ENCODE results near the gene CFAP54. TPM values are rescaled to one million over a fixed set of nuclear protein-coding genes. Genes with fewer than 3 reads are reported as not detected.

CFAP54 gene
- polyA plus RNA-seq, 1 donor from 2014 or later, result 1.1 TPM

DNA sequence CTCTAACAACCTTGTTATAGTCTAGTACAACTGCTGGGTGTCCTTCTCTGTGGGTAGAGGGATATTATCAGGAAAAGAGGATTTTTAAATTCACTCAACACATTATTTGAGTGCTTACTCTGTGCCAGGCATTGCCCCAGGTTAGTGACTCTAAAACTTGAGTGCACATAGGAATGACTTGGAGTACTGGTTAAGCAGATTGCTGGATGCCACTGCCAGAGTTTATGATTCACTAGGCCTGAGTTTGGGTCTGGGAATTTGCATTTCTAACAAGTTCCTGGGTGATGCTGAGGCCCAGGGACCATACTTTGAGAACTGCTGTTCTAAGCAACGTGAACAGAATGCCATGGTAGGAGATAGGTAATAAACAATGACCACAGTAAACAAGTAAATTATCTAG, 96.6 kb downstream of the CFAP54 start:
- Histone ChIP-seq H3K4me3 (ENCODE audit: low read length) (no peak overlapping the region), H3K9me2 (ENCODE audit: insufficient read depth, low read length) (no peaks in the 10 kb centered on the region), H3K27me3 (ENCODE audit: insufficient read depth, low read depth, low read length) (no peaks in the 10 kb centered on the region), H3K9ac (ENCODE audit: low read length) (no peak overlapping the region), H4K20me1 (ENCODE audit: insufficient read depth) (no peaks in the 10 kb centered on the region), H3K4me2 (ENCODE audit: low read length) (no peak overlapping the region), H3K36me3 (ENCODE audit: insufficient read depth, low read length) (no peaks in the 10 kb centered on the region), H3F3A (ENCODE audit: insufficient read depth, low read length, poor library complexity, severe bottlenecking) (no peaks in the 10 kb centered on the region), H2AFZ (ENCODE audit: low read depth, low read length) (no peak overlapping the region), H3K27ac (ENCODE audit: low read length) (no peak overlapping the region), H3K9me3 (ENCODE audit: low read length) (no peaks in the 10 kb centered on the region), H3K79me2 (replicated peaks; ENCODE audit: insufficient read depth, low read length) (no peaks in the 10 kb centered on the region)
- no peak for TF ChIP-seq SMC3 (conservative IDR thresholded peaks at IDR 0.05; ENCODE audit: poor library complexity)

DNA sequence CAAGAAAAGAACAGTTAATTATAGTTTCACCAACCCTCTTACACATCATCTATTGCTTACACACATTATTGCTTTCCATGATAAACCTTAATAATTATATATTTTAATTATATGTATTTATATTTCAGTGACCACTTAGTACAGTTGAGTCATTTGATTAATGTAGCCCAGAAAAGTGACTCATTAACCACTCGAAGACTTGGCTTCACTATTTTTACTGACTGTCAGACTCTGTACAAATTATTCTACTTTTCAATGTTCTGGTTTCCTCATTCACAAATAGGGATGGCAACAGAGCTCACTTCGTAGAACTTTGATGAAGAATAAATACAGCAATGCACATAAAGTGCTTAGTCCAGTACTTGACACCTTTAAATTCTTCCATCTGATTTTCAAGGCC, 98.3 kb downstream of the CFAP54 start:
- Histone ChIP-seq H3F3A (ENCODE audit: insufficient read depth, low read length, poor library complexity, severe bottlenecking) (no peaks in the 10 kb centered on the region), H3K4me2 (ENCODE audit: low read length) (no peak overlapping the region), H3K27ac (ENCODE audit: low read length) (no peak overlapping the region), H4K20me1 (ENCODE audit: insufficient read depth) (no peaks in the 10 kb centered on the region), H3K9ac (ENCODE audit: low read length) (no peak overlapping the region), H3K9me2 (ENCODE audit: insufficient read depth, low read length) (no peaks in the 10 kb centered on the region), H3K79me2 (replicated peaks; ENCODE audit: insufficient read depth, low read length) (no peaks in the 10 kb centered on the region), H3K36me3 (ENCODE audit: insufficient read depth, low read length) (no peaks in the 10 kb centered on the region), H3K27me3 (ENCODE audit: insufficient read depth, low read depth, low read length) (no peaks in the 10 kb centered on the region), H3K4me3 (ENCODE audit: low read length) (no peak overlapping the region), H3K9me3 (ENCODE audit: low read length) (no peaks in the 10 kb centered on the region), H2AFZ (ENCODE audit: low read depth, low read length) (no peak overlapping the region)
- TF ChIP-seq, protein P1, sequence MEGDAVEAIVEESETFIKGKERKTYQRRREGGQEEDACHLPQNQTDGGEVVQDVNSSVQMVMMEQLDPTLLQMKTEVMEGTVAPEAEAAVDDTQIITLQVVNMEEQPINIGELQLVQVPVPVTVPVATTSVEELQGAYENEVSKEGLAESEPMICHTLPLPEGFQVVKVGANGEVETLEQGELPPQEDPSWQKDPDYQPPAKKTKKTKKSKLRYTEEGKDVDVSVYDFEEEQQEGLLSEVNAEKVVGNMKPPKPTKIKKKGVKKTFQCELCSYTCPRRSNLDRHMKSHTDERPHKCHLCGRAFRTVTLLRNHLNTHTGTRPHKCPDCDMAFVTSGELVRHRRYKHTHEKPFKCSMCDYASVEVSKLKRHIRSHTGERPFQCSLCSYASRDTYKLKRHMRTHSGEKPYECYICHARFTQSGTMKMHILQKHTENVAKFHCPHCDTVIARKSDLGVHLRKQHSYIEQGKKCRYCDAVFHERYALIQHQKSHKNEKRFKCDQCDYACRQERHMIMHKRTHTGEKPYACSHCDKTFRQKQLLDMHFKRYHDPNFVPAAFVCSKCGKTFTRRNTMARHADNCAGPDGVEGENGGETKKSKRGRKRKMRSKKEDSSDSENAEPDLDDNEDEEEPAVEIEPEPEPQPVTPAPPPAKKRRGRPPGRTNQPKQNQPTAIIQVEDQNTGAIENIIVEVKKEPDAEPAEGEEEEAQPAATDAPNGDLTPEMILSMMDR (IDR thresholded peaks at IDR 0.05; ENCODE audit: poor library complexity, severe bottlenecking), result no peak
- TF ChIP-seq MXI1 (conservative IDR thresholded peaks at IDR 0.05; ENCODE audit: poor library complexity, severe bottlenecking), result no peak
- TF ChIP-seq RAD21 (conservative IDR thresholded peaks at IDR 0.05), result no peak
- TF ChIP-seq, protein P2, sequence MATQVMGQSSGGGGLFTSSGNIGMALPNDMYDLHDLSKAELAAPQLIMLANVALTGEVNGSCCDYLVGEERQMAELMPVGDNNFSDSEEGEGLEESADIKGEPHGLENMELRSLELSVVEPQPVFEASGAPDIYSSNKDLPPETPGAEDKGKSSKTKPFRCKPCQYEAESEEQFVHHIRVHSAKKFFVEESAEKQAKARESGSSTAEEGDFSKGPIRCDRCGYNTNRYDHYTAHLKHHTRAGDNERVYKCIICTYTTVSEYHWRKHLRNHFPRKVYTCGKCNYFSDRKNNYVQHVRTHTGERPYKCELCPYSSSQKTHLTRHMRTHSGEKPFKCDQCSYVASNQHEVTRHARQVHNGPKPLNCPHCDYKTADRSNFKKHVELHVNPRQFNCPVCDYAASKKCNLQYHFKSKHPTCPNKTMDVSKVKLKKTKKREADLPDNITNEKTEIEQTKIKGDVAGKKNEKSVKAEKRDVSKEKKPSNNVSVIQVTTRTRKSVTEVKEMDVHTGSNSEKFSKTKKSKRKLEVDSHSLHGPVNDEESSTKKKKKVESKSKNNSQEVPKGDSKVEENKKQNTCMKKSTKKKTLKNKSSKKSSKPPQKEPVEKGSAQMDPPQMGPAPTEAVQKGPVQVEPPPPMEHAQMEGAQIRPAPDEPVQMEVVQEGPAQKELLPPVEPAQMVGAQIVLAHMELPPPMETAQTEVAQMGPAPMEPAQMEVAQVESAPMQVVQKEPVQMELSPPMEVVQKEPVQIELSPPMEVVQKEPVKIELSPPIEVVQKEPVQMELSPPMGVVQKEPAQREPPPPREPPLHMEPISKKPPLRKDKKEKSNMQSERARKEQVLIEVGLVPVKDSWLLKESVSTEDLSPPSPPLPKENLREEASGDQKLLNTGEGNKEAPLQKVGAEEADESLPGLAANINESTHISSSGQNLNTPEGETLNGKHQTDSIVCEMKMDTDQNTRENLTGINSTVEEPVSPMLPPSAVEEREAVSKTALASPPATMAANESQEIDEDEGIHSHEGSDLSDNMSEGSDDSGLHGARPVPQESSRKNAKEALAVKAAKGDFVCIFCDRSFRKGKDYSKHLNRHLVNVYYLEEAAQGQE (IDR thresholded peaks at IDR 0.05; ENCODE audit: borderline replicate concordance), result no peak
- TF ChIP-seq EP300 (conservative IDR thresholded peaks at IDR 0.05; ENCODE audit: poor library complexity, severe bottlenecking), result no peak
- TF ChIP-seq POLR2AphosphoS5 (IDR thresholded peaks at IDR 0.05), result no peak
- TF ChIP-seq SMC3 (conservative IDR thresholded peaks at IDR 0.05; ENCODE audit: poor library complexity), result no peak
- no peak for TF ChIP-seq EZH2 (IDR thresholded peaks at IDR 0.05; ENCODE audit: borderline replicate concordance, insufficient read depth, low read length, poor library complexity, severe bottlenecking)
- no peak for TF ChIP-seq TAF1 (IDR thresholded peaks at IDR 0.05; ENCODE audit: low read depth)

DNA sequence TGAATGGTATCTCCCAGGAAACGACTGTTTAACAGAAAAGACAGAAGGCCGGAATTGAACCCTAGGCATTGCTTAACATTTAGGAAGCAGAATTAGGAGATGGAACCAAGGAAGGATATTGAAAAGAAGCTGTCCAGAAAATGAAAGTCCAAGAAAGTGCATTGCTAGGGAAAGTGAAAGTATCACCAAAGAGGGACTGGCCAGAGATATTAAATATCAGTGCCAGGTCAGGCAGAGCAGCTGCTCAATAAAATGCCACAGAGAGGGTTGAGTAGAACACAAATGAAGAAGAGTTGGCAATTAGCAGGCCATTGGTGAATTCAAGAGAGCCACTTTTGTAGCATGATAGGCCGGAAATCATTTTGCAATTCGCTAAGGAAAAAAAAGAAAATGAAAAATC, 101.6 kb downstream of the CFAP54 start:
- H3K79me2 ChIP-seq (replicated peaks; ENCODE audit: insufficient read depth, low read length), result no peaks in the 10 kb centered on the region
- no peak overlapping the region for H3K4me2 ChIP-seq (ENCODE audit: low read length)
- H4K20me1 ChIP-seq (ENCODE audit: insufficient read depth), result no peaks in the 10 kb centered on the region
- H3K9ac ChIP-seq (ENCODE audit: low read length), result no peak overlapping the region
- TF ChIP-seq RAD21 (conservative IDR thresholded peaks at IDR 0.05), result no peak
- TF ChIP-seq SMC3 (conservative IDR thresholded peaks at IDR 0.05; ENCODE audit: poor library complexity), result no peak
- no peak for TF ChIP-seq MXI1 (conservative IDR thresholded peaks at IDR 0.05; ENCODE audit: poor library complexity, severe bottlenecking)
- TF ChIP-seq TAF1 (IDR thresholded peaks at IDR 0.05; ENCODE audit: low read depth), result no peak
- TF ChIP-seq, protein P1 (IDR thresholded peaks at IDR 0.05; ENCODE audit: poor library complexity, severe bottlenecking), result no peak
- TF ChIP-seq EZH2 (IDR thresholded peaks at IDR 0.05; ENCODE audit: borderline replicate concordance, insufficient read depth, low read length, poor library complexity, severe bottlenecking), result no peak
- TF ChIP-seq, protein P2 (IDR thresholded peaks at IDR 0.05; ENCODE audit: borderline replicate concordance), result no peak
- no peak for TF ChIP-seq POLR2AphosphoS5 (IDR thresholded peaks at IDR 0.05)
- TF ChIP-seq EP300 (conservative IDR thresholded peaks at IDR 0.05; ENCODE audit: poor library complexity, severe bottlenecking), result no peak
- no peak overlapping the region for H2AFZ ChIP-seq (ENCODE audit: low read depth, low read length)
- no peaks in the 10 kb centered on the region for H3K27me3 ChIP-seq (ENCODE audit: insufficient read depth, low read depth, low read length)
- H3F3A ChIP-seq (ENCODE audit: insufficient read depth, low read length, poor library complexity, severe bottlenecking), result no peaks in the 10 kb centered on the region
- H3K9me2 ChIP-seq (ENCODE audit: insufficient read depth, low read length), result no peaks in the 10 kb centered on the region
- H3K36me3 ChIP-seq (ENCODE audit: insufficient read depth, low read length), result no peaks in the 10 kb centered on the region
- no peak overlapping the region for H3K27ac ChIP-seq (ENCODE audit: low read length)
- no peaks in the 10 kb centered on the region for H3K9me3 ChIP-seq (ENCODE audit: low read length)
- H3K4me3 ChIP-seq (ENCODE audit: low read length), result no peak overlapping the region

Measured in neural cell (in vitro differentiated cells).